Measurements from ENCODE around the gene IFT74. TPM values are rescaled to one million over a fixed set of nuclear protein-coding genes. Genes with fewer than 3 reads are reported as not detected.

Gene IFT74
- total RNA-seq (1 to 10 TPM; 4.7 to 8.9 TPM), total RNA-seq (13.0 to 17.7 reads per million in 2 donors)

GRCh38 chr9:26955921-26956859, at the start of gene IFT74:
Gene IFT74, plus strand, starts transcription at chr9:26956412. Its CDS starts 5,556 bp downstream, at chr9:26961968.
- ATAC-seq (peak; percentile 100), DNase-seq (peak; percentile 84 to 92 (median 87))
- peak within 1 kb of the TSS; percentile 88 for H3K4me3 Mint-ChIP-seq
- H3K36me3 Mint-ChIP-seq (ENCODE audit: low read depth): no peaks in the 10 kb centered on the region
- peak within 1 kb of the TSS; percentile 96 for H3K27ac Mint-ChIP-seq
- peaks cover 19% of the 10 kb centered on the region for H3K4me1 Mint-ChIP-seq
- H3K27me3 Mint-ChIP-seq: no peaks in the 10 kb centered on the region
- H3K9me3 ChIP-seq (ENCODE audit: control insufficient read depth, low read length, poor library complexity, severe bottlenecking): no peaks in the 10 kb centered on the region

- Mint-ChIP-seq H3K4me1 (peaks cover 3% of the 10 kb centered on the region), H3K36me3 (ENCODE audit: low read depth) (no peaks in the 10 kb centered on the region), H3K4me3 (no peak overlapping the region), H3K27ac (no peak overlapping the region), H3K27me3 (no peaks in the 10 kb centered on the region)
- H3K9me3 ChIP-seq (ENCODE audit: control insufficient read depth, low read length, poor library complexity, severe bottlenecking): no peaks in the 10 kb centered on the region
- no peak for ATAC-seq
- DNase-seq: no peak
Observed at GRCh38 chr9:26913138-26913668, 43.0 kb upstream of the IFT74 start.

- peaks cover 4% of the 10 kb centered on the region for H3K4me1 Mint-ChIP-seq
- H3K36me3 Mint-ChIP-seq (ENCODE audit: low read depth): peaks cover 12% of the 10 kb centered on the region
- H3K27me3 Mint-ChIP-seq: no peaks in the 10 kb centered on the region
- ATAC-seq (no peak), DNase-seq (no peak)
- no peak overlapping the region for H3K27ac Mint-ChIP-seq
- no peaks in the 10 kb centered on the region for H3K9me3 ChIP-seq (ENCODE audit: control insufficient read depth, low read length, poor library complexity, severe bottlenecking)
- H3K4me3 Mint-ChIP-seq: no peak overlapping the region
Observed at GRCh38 chr9:26919698-26920097, 36.5 kb upstream of the IFT74 start.

GRCh38 chr9:26925609-26926008, 30.6 kb upstream of the IFT74 start:
- H3K9me3 ChIP-seq (ENCODE audit: control insufficient read depth, low read length, poor library complexity, severe bottlenecking): no peaks in the 10 kb centered on the region
- no peak for DNase-seq
- no peak overlapping the region for H3K4me3 Mint-ChIP-seq
- no peak overlapping the region for H3K27ac Mint-ChIP-seq
- peaks cover 7% of the 10 kb centered on the region for H3K4me1 Mint-ChIP-seq
- H3K27me3 Mint-ChIP-seq: no peaks in the 10 kb centered on the region
- H3K36me3 Mint-ChIP-seq (ENCODE audit: low read depth): peaks cover 22% of the 10 kb centered on the region
- ATAC-seq: no peak

- no peak overlapping the region for H3K27ac Mint-ChIP-seq
- no peaks in the 10 kb centered on the region for H3K27me3 Mint-ChIP-seq
- no peak overlapping the region for H3K4me3 Mint-ChIP-seq
- ATAC-seq (no peak), DNase-seq (no peak)
- peaks cover 17% of the 10 kb centered on the region for H3K36me3 Mint-ChIP-seq (ENCODE audit: low read depth)
- H3K9me3 ChIP-seq (ENCODE audit: control insufficient read depth, low read length, poor library complexity, severe bottlenecking): no peaks in the 10 kb centered on the region
- peaks cover 9% of the 10 kb centered on the region for H3K4me1 Mint-ChIP-seq
Observed at GRCh38 chr9:26928902-26929495, 27.2 kb upstream of the IFT74 start.

- Mint-ChIP-seq H3K36me3 (ENCODE audit: low read depth) (peaks cover 5% of the 10 kb centered on the region), H3K4me1 (peaks cover 28% of the 10 kb centered on the region), H3K27ac (no peak overlapping the region), H3K27me3 (no peaks in the 10 kb centered on the region), H3K4me3 (peak overlapping the region; percentile 31)
- DNase-seq (no peak), ATAC-seq (no peak)
- no peaks in the 10 kb centered on the region for H3K9me3 ChIP-seq (ENCODE audit: control insufficient read depth, low read length, poor library complexity, severe bottlenecking)
Observed at GRCh38 chr9:26935847-26936246, 20.4 kb upstream of the IFT74 start.

- H3K27ac Mint-ChIP-seq: no peak overlapping the region
- H3K36me3 Mint-ChIP-seq (ENCODE audit: low read depth): peaks cover 4% of the 10 kb centered on the region
- H3K4me1 Mint-ChIP-seq: peaks cover 37% of the 10 kb centered on the region
- H3K9me3 ChIP-seq (ENCODE audit: control insufficient read depth, low read length, poor library complexity, severe bottlenecking): no peaks in the 10 kb centered on the region
- H3K27me3 Mint-ChIP-seq: no peaks in the 10 kb centered on the region
- DNase-seq (no peak), ATAC-seq (no peak)
- no peak overlapping the region for H3K4me3 Mint-ChIP-seq
Observed at GRCh38 chr9:26937816-26938371, 18.3 kb upstream of the IFT74 start.

GRCh38 chr9:26939955-26940711, 16.1 kb upstream of the IFT74 start:
- H3K9me3 ChIP-seq (ENCODE audit: control insufficient read depth, low read length, poor library complexity, severe bottlenecking): no peaks in the 10 kb centered on the region
- H3K4me1 Mint-ChIP-seq: peaks cover 47% of the 10 kb centered on the region
- peak overlapping the region; percentile 56 for H3K4me3 Mint-ChIP-seq
- ATAC-seq (peak; percentile 12), DNase-seq (no peak)
- peaks cover 4% of the 10 kb centered on the region for H3K36me3 Mint-ChIP-seq (ENCODE audit: low read depth)
- no peaks in the 10 kb centered on the region for H3K27me3 Mint-ChIP-seq
- peak overlapping the region; percentile 86 for H3K27ac Mint-ChIP-seq

- Mint-ChIP-seq H3K4me1 (peaks cover 52% of the 10 kb centered on the region), H3K27ac (peak overlapping the region; percentile 86), H3K27me3 (no peaks in the 10 kb centered on the region), H3K36me3 (ENCODE audit: low read depth) (peaks cover 4% of the 10 kb centered on the region), H3K4me3 (peak overlapping the region; percentile 56)
- ATAC-seq (peak; percentile 36), DNase-seq (no peak)
- no peaks in the 10 kb centered on the region for H3K9me3 ChIP-seq (ENCODE audit: control insufficient read depth, low read length, poor library complexity, severe bottlenecking)
Observed at GRCh38 chr9:26940779-26941178, 15.4 kb upstream of the IFT74 start.

GRCh38 chr9:26945591-26945990, 10.6 kb upstream of the IFT74 start:
- H3K27me3 Mint-ChIP-seq: peaks cover 11% of the 10 kb centered on the region
- no peak for DNase-seq
- ATAC-seq: no peak
- H3K4me1 Mint-ChIP-seq: peaks cover 40% of the 10 kb centered on the region
- H3K9me3 ChIP-seq (ENCODE audit: control insufficient read depth, low read length, poor library complexity, severe bottlenecking): no peaks in the 10 kb centered on the region
- H3K27ac Mint-ChIP-seq: peak overlapping the region; percentile 95
- no peaks in the 10 kb centered on the region for H3K36me3 Mint-ChIP-seq (ENCODE audit: low read depth)
- peak overlapping the region; percentile 95 for H3K4me3 Mint-ChIP-seq

GRCh38 chr9:26946753-26947727, 9.2 kb upstream of the IFT74 start, which contains the start of gene PLAA:
Gene PLAA, minus strand, starts transcription at chr9:26947242. Its CDS starts 197 bp downstream, at chr9:26947045.
- ATAC-seq (peak; percentile 96), DNase-seq (peak; percentile 71 to 76 (median 75))
- peak within 1 kb of the TSS; percentile 95 for H3K4me3 Mint-ChIP-seq
- H3K27me3 Mint-ChIP-seq: peaks cover 11% of the 10 kb centered on the region
- no peaks in the 10 kb centered on the region for H3K9me3 ChIP-seq (ENCODE audit: control insufficient read depth, low read length, poor library complexity, severe bottlenecking)
- H3K4me1 Mint-ChIP-seq: peaks cover 30% of the 10 kb centered on the region
- no peaks in the 10 kb centered on the region for H3K36me3 Mint-ChIP-seq (ENCODE audit: low read depth)
- H3K27ac Mint-ChIP-seq: peak within 1 kb of the TSS; percentile 95

GRCh38 chr9:26947736-26948135, 8.5 kb upstream of the IFT74 start:
- no peak for DNase-seq
- peaks cover 26% of the 10 kb centered on the region for H3K4me1 Mint-ChIP-seq

More at GRCh38 chr9:26947736-26948135, 8.5 kb upstream of the IFT74 start:
- Mint-ChIP-seq H3K4me3 (peak overlapping the region; percentile 95), H3K27ac (peak overlapping the region; percentile 95), H3K36me3 (ENCODE audit: low read depth) (no peaks in the 10 kb centered on the region), H3K27me3 (peaks cover 11% of the 10 kb centered on the region)
- no peak for ATAC-seq
- H3K9me3 ChIP-seq (ENCODE audit: control insufficient read depth, low read length, poor library complexity, severe bottlenecking): no peaks in the 10 kb centered on the region
